ES-I3 (cell line): ENCODE data around the gene FGF1.

Experiments
- H3K36me3 ChIP-seq: 2 replicates; pipeline ENCODE4 v1.6.1; 2013; ENCODE audit warnings: mild to moderate bottlenecking, low read length, control low read depth, moderate library complexity; ENCODE audit not compliant: insufficient read depth
- H3K4me1 ChIP-seq: 2 replicates; pipeline ENCODE4 v1.6.1; 2013; ENCODE audit warnings: mild to moderate bottlenecking, control low read depth, low read length; ENCODE audit not compliant: insufficient read depth
- H3K9ac ChIP-seq: 2 replicates; pipeline ENCODE4 v1.6.1; 2013; ENCODE audit warnings: low read depth, mild to moderate bottlenecking, low read length, moderate library complexity
- H3K9me3 ChIP-seq: 2 replicates; pipeline ENCODE4 v1.6.1; 2013; ENCODE audit warnings: mild to moderate bottlenecking, low read length, moderate library complexity; ENCODE audit not compliant: control insufficient read depth, insufficient read depth

FGF1 gene

GRCh38 chr5:142634216-142635011, 51.5 kb downstream of the FGF1 start:
- Histone ChIP-seq H3K9me3 (no peaks in the 10 kb centered on the region), H3K4me1 (no peaks in the 10 kb centered on the region), H3K36me3 (no peaks in the 10 kb centered on the region), H3K9ac (no peak overlapping the region)

- Histone ChIP-seq H3K4me1 (peaks cover 19% of the 10 kb centered on the region; the same call in 1 of the 2 replicates), H3K36me3 (no peaks in the 10 kb centered on the region), H3K9ac (no peak overlapping the region), H3K9me3 (no peaks in the 10 kb centered on the region)
Observed at GRCh38 chr5:142630927-142631539, 54.9 kb downstream of the FGF1 start.

GRCh38 chr5:142627383-142628217, 58.3 kb downstream of the FGF1 start:
- Histone ChIP-seq H3K36me3 (no peaks in the 10 kb centered on the region), H3K9ac (no peak overlapping the region), H3K9me3 (no peaks in the 10 kb centered on the region)

GRCh38 chr5:142626786-142627185, 59.1 kb downstream of the FGF1 start:
- Histone ChIP-seq H3K9me3 (no peaks in the 10 kb centered on the region), H3K9ac (no peak overlapping the region), H3K4me1 (peaks cover 24% of the 10 kb centered on the region), H3K36me3 (no peaks in the 10 kb centered on the region)

More at GRCh38 chr5:142627383-142628217, 58.3 kb downstream of the FGF1 start:
- peaks cover 24% of the 10 kb centered on the region; the same call in 1 of the 2 replicates for H3K4me1 ChIP-seq

- H3K4me1 ChIP-seq: peaks cover 31% of the 10 kb centered on the region
- H3K36me3 ChIP-seq: no peaks in the 10 kb centered on the region
- H3K9me3 ChIP-seq: no peaks in the 10 kb centered on the region
- H3K9ac ChIP-seq: no peak overlapping the region
Observed at GRCh38 chr5:142626099-142626498, 59.8 kb downstream of the FGF1 start.

- Histone ChIP-seq H3K9ac (no peak overlapping the region), H3K36me3 (no peaks in the 10 kb centered on the region), H3K9me3 (no peaks in the 10 kb centered on the region; the same call in 1 of the 2 replicates), H3K4me1 (peaks cover 14% of the 10 kb centered on the region)
Observed at GRCh38 chr5:142621227-142621626, 64.7 kb downstream of the FGF1 start.

- no peaks in the 10 kb centered on the region for H3K36me3 ChIP-seq
- no peak overlapping the region for H3K9ac ChIP-seq
- H3K4me1 ChIP-seq: peaks cover 8% of the 10 kb centered on the region
- H3K9me3 ChIP-seq: no peaks in the 10 kb centered on the region; the same call in 1 of the 2 replicates
Observed at GRCh38 chr5:142619815-142620214, 66.1 kb downstream of the FGF1 start.

GRCh38 chr5:142618130-142618523, 67.8 kb downstream of the FGF1 start:
- Histone ChIP-seq H3K36me3 (no peaks in the 10 kb centered on the region), H3K4me1 (peaks cover 7% of the 10 kb centered on the region; the same call in 1 of the 2 replicates), H3K9me3 (no peaks in the 10 kb centered on the region; the same call in 1 of the 2 replicates), H3K9ac (no peak overlapping the region)

- Histone ChIP-seq H3K9ac (no peak overlapping the region), H3K36me3 (no peaks in the 10 kb centered on the region), H3K4me1 (peaks cover 7% of the 10 kb centered on the region; the same call in 1 of the 2 replicates), H3K9me3 (no peaks in the 10 kb centered on the region; the same call in 1 of the 2 replicates)
Observed at GRCh38 chr5:142617416-142618129, 68.3 kb downstream of the FGF1 start.

- Histone ChIP-seq H3K9ac (no peak overlapping the region), H3K36me3 (no peaks in the 10 kb centered on the region), H3K9me3 (no peaks in the 10 kb centered on the region; the same call in 1 of the 2 replicates), H3K4me1 (no peaks in the 10 kb centered on the region; the same call in 1 of the 2 replicates)
Observed at GRCh38 chr5:142615948-142616347, 69.9 kb downstream of the FGF1 start.

GRCh38 chr5:142614054-142614453, 71.8 kb downstream of the FGF1 start:
- no peaks in the 10 kb centered on the region for H3K9me3 ChIP-seq
- H3K36me3 ChIP-seq: no peaks in the 10 kb centered on the region
- H3K9ac ChIP-seq: no peak overlapping the region
- H3K4me1 ChIP-seq: no peaks in the 10 kb centered on the region; the same call in 1 of the 2 replicates

GRCh38 chr5:142613271-142613671, 72.6 kb downstream of the FGF1 start:
- Histone ChIP-seq H3K36me3 (no peaks in the 10 kb centered on the region), H3K9me3 (no peaks in the 10 kb centered on the region), H3K4me1 (no peaks in the 10 kb centered on the region; the same call in 1 of the 2 replicates), H3K9ac (no peak overlapping the region)

- Histone ChIP-seq H3K9me3 (no peaks in the 10 kb centered on the region), H3K36me3 (no peaks in the 10 kb centered on the region), H3K9ac (no peak overlapping the region), H3K4me1 (peaks cover 3% of the 10 kb centered on the region)
Observed at GRCh38 chr5:142612494-142613270, 73.2 kb downstream of the FGF1 start.
